ENCODE measurements around the gene ARHGAP27.
"Not testable (repeated sequence)": the region's sequence is repeated elsewhere in the genome, so short reads cannot be mapped to it uniquely, and the experiment has no call there.

- TF ChIP-seq CTCF (conservative IDR thresholded peaks at IDR 0.05 in 1 of 2, IDR thresholded peaks at IDR 0.05 in 1 of 2; ENCODE audit: extremely low read depth in 1 of 2, insufficient read depth in 1 of 2, low read depth in 1 of 2, low read length in 2 of 2); EZH2 (IDR thresholded peaks at IDR 0.05; ENCODE audit: borderline replicate concordance, low read length): not testable (repeated sequence)
Observed at GRCh38 chr17:45448066-45448465, 15.4 kb upstream of the ARHGAP27 start.
